Measurements from ENCODE around the gene SRCAP. TPM values are rescaled to one million over a fixed set of nuclear protein-coding genes. Genes with fewer than 3 reads are reported as not detected.

The SRCAP gene
- total RNA-seq, 4 donors from 2014 or later: 20.6 to 57.4 (median 36.0) TPM

GRCh38 chr16:30669903-30670824, 28.8 kb upstream of the SRCAP start:
- TF ChIP-seq EP300 (IDR thresholded peaks at IDR 0.05) (no peak), CTCF (IDR thresholded peaks at IDR 0.05) (no peak), POLR2A (IDR thresholded peaks at IDR 0.05) (no peak), POLR2AphosphoS5 (IDR thresholded peaks at IDR 0.05) (no peak)
- Histone ChIP-seq H3K27me3 (no peaks in the 10 kb centered on the region), H3K36me3 (peaks cover 0 to 57% of the 10 kb centered on the region in 2 donors), H3K4me3 (no peak overlapping the region), H3K4me1 (peaks cover 0 to 2% (median 0%) of the 10 kb centered on the region in 3 donors), H3K27ac (no peak overlapping the region), H3K9me3 (no peaks in the 10 kb centered on the region)
- ATAC-seq: no peak
- 66% methylated on average over 7 of the region's 14 CpGs; no CpG with 5 or more reads in 1 of the 2 donors for WGBS, 2 donors (ENCODE audit: low coverage in 1 of 2)

GRCh38 chr16:30675143-30675542, 23.8 kb upstream of the SRCAP start:
- no peak for ATAC-seq
- Histone ChIP-seq H3K4me1 (no peaks in the 10 kb centered on the region), H3K27me3 (no peaks in the 10 kb centered on the region), H3K27ac (no peak overlapping the region), H3K4me3 (no peak overlapping the region), H3K36me3 (peaks cover 0 to 7% of the 10 kb centered on the region in 2 donors), H3K9me3 (no peaks in the 10 kb centered on the region)
- WGBS, 2 donors (ENCODE audit: low coverage in 1 of 2): 77 to 93% methylated on average over 3 to 8 of the region's 10 CpGs
- TF ChIP-seq CTCF (IDR thresholded peaks at IDR 0.05) (no peak), POLR2A (IDR thresholded peaks at IDR 0.05) (no peak), EP300 (IDR thresholded peaks at IDR 0.05) (no peak), POLR2AphosphoS5 (IDR thresholded peaks at IDR 0.05) (no peak)

GRCh38 chr16:30677931-30678585, 20.9 kb upstream of the SRCAP start:
- no peaks in the 10 kb centered on the region for H3K4me1 ChIP-seq
- H3K9me3 ChIP-seq: no peaks in the 10 kb centered on the region
- H3K36me3 ChIP-seq: no peaks in the 10 kb centered on the region
- no peak overlapping the region for H3K27ac ChIP-seq
- H3K4me3 ChIP-seq: no peak overlapping the region
- WGBS, 2 donors (ENCODE audit: low coverage in 1 of 2): 53 to 69% methylated on average over 4 to 6 of the region's 11 CpGs
- TF ChIP-seq POLR2AphosphoS5 (IDR thresholded peaks at IDR 0.05) (no peak), CTCF (IDR thresholded peaks at IDR 0.05) (no peak), EP300 (IDR thresholded peaks at IDR 0.05) (no peak), POLR2A (IDR thresholded peaks at IDR 0.05) (no peak)
- H3K27me3 ChIP-seq: no peaks in the 10 kb centered on the region
- no peak for ATAC-seq

- no peak for ATAC-seq
These were observed 20.4 kb upstream of the SRCAP start for GRCh38 chr16:30678586-30678970.

More at GRCh38 chr16:30678586-30678970, 20.4 kb upstream of the SRCAP start:
- Histone ChIP-seq H3K4me1 (no peaks in the 10 kb centered on the region), H3K27ac (no peak overlapping the region), H3K36me3 (no peaks in the 10 kb centered on the region), H3K9me3 (no peaks in the 10 kb centered on the region), H3K27me3 (no peaks in the 10 kb centered on the region), H3K4me3 (no peak overlapping the region)
- WGBS, 2 donors (ENCODE audit: low coverage in 1 of 2): 67 to 83% methylated on average over 1 to 2 of the region's 3 CpGs
- no peak for TF ChIP-seq CTCF (IDR thresholded peaks at IDR 0.05)
- no peak for TF ChIP-seq POLR2AphosphoS5 (IDR thresholded peaks at IDR 0.05)
- no peak for TF ChIP-seq POLR2A (IDR thresholded peaks at IDR 0.05)
- TF ChIP-seq EP300 (IDR thresholded peaks at IDR 0.05): no peak
